ENCODE measurements around the gene IL36G.

IL36G gene

DNA sequence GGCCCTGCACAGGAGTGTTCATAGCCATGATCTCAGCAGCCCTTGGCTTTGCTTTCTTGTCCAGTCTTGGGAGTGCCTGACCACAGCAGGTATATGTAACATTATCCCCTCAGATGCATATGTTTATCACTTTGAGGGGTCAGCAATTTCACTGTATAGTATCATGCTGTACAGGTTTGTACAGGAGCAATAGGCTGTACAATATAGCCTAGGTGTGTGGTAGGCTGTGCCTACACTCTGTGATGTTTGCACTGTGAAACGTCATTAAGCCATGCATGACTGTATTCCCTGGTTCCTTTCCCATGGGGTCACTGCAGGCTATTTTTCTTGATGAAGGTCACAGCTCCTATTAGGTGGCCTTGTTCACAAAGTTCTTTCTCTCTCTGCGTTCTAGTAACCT, 4.7 kb upstream of the IL36G start:
- DNase-seq: no peak

DNA sequence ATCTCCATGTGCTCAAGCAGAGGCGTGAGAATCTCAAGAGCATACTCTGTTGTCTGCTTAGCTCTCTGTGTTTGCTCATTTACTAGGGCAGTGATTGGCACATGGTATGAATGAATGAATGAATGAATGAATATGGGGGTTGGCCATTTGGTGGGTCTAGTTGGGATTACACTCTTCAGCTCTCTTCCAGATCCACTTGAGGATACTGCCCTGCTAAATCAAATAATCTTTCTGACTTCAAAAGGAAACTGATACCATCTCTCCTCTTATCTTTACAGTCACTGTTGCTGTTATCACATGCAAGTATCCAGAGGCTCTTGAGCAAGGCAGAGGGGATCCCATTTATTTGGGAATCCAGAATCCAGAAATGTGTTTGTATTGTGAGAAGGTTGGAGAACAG, 1.9 kb downstream of the IL36G start:
- DNase-seq: no peak

DNA sequence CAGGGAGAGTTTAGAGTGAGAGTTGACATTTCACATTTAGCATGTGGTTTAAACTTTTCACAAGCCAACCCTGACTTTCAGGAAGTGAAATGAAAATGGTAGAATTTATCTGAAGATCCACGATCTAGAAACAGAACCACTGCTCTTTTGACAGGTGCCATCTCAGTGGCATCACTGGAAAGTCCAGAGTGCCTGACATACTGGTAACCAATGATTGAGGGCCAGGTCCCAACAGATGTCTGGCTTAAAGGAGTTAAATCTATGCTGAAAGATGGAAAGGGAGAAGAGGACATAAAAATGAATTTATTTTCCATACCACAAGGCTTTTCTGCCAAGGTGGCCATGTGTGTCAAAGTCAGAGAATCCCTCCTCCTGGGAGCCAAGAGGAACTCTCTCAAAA, 2.7 kb downstream of the IL36G start:
- no peak for DNase-seq

DNA sequence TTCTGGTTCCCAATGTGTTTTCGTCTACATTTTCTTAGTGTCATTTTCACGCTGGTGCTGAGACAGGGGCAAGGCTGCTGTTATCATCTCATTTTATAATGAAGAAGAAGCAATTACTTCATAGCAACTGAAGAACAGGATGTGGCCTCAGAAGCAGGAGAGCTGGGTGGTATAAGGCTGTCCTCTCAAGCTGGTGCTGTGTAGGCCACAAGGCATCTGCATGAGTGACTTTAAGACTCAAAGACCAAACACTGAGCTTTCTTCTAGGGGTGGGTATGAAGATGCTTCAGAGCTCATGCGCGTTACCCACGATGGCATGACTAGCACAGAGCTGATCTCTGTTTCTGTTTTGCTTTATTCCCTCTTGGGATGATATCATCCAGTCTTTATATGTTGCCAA, 7.3 kb downstream of the IL36G start:
- no peak for DNase-seq

DNA sequence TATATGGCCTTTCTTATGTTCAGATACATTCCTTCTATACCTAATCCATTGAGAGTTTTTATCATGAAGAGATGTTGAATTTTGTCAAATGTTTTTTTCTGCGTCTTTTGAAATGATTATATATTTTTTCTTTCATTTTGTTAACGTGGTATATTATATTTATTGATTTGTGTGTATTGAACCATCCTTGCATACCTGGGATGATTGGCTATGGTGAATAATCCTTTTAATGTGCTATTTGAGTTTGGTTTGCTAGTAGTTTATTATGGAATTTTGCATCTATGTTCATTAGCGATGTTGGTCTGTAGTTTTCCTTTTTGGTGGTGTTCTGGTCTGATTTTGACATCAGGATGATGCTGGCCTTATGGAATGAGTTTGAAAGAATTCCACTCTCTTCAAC, 11.8 kb downstream of the IL36G start:
- DNase-seq: no peak

DNA sequence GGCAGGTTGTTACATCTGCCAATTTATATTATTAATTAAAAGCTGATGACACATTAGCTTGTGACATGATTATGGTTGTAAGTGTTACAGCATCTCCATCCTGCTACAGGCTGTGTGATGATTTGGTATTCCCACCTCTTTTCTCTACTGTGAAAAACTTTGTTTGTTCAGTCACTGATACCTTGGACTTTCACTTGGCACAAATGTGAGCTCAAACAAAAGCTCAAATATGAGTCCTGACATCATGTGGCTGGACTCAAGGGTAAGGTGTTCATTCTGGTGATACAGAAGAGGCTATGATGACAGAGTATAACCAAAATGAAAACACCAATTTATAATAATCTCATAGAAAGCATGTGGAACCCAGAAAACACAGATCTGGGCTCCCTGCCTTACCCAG, 16.0 kb downstream of the IL36G start:
- no peak for DNase-seq

DNA sequence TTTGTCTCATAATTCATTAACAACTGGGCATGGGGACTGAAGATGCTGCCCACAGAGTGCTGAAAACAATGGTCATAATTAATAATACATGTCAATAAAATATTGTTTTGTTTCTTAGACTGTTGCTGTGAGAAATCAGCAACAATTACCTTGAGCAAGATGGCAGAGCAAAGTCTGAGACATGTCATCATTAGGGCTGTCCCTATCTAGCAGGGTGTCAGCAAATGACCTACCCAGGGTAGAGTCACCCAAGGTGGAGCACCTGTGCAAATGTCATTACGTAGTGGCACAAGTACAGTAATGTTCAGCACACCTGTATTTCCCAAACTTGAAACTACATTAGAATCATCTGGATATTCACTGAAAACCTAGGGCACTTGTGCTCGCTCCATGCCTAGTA, 16.8 kb downstream of the IL36G start:
- no peak for DNase-seq

DNA sequence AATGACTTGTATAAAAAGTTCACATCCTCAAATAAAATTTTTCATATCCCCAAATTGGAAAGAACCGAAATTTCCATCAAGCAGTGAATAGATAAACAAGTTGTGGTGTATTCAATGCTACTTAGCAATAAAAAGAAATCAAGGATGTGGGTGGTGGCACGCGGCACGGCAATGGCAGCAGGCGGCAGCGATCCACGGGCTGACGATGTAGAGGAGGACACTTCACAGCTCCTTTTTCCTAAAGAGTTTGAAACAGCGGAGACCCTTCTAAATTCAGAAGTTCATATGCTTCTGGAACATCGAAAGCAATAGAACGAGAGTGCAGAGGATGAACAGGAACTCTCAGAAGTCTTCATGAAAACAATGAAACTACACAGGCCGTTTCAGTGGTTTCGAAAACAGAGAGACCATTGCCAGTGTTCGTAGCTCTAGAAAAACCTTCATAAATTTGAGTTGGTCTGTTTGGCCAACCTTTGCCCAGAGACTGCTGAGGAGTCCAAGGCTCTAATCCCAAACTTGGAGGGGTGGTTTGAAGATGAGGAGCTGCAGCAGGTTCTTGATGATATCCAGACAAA, 17.6 kb downstream of the IL36G start:
- DNase-seq: no peak

DNA sequence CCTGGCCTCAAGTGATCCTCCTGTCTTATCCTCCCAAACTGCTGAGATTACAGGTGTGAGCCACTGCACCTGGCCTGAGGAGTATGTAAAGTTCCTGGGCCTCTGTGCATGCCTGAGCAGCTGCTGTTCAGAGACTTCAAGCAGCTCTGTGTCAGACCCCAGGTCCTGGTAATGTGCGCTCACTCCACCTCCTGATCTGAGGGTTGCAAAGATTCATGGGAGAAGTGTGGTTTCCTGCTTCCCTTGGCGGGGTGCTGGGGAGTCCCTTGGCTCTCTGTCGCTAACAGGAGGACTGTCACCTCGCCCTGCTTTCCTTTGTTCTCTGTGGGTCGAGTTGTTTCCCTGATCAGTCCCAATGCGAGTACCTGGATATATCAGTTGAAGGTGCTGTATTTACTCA, 18.8 kb downstream of the IL36G start:
- DNase-seq: no peak

DNA sequence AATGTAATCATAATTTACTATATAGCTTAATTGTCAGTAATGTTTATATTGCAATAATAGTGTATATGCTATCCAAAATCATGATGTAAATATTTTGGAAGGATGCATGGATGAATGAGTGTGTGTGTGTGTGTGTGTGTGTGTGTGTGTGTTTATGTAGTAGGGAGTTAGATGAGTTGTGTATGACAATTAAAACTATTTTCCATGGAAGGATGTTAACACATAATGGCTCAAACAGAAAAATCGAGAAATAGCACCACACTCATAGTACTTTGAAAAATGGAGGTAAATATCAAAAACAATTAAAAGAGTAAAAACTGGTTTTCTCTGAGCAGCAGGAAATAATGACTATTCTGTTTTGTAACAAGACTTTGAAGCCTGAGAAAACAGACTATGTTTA, 19.3 kb downstream of the IL36G start:
- no peak for DNase-seq

DNA sequence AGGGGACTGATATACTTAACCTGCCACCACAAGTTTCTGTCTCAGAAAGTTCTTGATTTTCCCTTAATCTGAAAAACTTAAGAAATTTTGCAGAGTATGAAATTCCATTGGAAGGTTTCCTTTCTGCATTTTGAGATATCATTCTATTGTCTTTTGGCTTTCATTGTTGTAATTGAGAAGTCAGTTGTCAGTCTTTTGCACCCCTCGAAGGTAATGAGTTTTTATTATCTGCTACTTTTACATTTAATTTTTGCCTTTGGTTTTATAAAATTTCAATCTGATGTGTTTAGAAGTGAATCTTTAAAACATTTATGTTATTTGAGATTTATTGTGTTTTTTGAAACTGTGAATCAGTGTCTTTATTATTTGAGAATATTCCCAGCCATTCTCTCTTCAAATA, 22.6 kb downstream of the IL36G start:
- no peak for DNase-seq

DNA sequence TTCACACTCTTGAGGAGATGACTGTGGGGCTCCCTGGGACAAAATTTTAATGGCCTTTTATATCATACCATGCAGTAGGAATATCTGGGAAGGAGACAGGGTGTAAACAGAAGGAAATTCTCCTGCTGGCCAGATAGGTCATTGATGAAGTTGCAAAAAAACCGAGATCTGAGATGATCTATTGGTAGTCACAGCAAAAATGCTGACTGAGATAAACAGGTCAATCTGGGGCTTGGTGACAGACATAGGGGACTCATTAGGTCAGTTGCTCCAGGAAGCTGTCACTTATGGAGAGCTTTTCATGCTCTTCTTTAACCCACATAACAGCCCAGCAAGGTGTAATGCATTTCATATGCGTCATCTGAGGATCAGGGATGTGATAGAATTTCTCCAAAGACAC, 24.9 kb downstream of the IL36G start:
- no peak for DNase-seq

DNA sequence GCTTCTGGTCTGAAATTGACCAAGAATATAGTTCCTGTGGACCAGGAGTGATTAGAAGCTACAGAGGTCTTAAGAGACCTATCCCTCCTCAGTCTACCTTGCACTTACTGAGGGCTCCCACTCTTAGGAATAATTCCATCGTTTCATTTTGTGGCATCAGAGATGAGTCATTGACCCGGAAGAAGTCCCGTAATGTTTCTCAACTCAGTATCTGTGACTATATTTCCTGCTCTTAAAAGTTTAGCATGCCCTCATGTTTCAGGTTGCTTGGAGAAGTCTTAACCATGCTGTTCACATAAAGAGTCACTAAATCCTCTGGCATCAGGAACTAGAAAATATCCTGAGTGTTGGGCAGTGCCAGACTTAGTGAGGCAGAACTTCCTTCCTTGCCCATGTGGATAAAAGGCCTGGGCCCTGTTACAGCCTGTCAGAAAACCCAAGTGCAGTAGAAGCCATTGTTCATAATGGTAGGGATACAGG, 27.3 kb downstream of the IL36G start, which contains the start of gene IL36A:
IL36A (plus strand) TSS at position 430 of the 480 bp plus-strand sequence. CDS start 413 bp downstream, outside the sequence.
- no peak for DNase-seq

DNA sequence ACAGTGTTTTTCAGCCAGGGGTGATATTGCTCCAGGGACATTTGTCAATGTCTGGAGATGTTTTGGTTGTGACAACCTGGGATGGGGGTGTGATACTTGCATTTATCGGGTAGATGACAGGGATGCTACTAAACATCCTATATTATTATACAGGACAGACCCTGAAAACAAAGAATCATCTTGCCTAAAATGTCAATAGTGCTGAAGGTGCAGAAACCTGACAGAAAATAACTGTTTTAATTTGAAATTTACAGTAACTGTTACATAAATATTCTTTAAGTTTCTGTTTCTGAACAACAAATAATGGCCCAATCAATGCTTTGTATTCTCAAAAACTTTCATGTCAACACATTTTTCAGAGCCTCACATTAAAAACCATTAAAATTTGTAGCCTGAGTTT, 29.4 kb downstream of the IL36G start:
- no peak for DNase-seq

DNA sequence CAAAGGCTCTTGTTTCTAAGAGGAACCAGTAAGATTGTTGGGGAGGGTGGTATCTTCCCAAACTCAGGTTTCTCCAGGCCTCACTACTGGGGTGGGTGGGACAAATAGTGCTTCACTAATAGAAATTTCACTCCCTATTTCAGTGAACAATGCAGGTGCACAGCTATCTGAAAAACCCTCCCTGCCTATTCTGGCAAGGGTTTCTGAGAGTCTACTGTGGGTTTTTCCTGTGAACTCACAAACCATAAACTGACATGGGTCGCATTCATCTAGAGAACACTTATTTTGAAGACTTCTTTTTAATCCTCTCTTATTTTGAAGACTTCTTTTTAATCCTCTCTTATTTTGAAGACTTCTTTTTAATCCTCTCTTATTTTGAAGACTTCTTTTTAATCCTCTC, 31.8 kb downstream of the IL36G start:
- DNase-seq: no peak

DNA sequence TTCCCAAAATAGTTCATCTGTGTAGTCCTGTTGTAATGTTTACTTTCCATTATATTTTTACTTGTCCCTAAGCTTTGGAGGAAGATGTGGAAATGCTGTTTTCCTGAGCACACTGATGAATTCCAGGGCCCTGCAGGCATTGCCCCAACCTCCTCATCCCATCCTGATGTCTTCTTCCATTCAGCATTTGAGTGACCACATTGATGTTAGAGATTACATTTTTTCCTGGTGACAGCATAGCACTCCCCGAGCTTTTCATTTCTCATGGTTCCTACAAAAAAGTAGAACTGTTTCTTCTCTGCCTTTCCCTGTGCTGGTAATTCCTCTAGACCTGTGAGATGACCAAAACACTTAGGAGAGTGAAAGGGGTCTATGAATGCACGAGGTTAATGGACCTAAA, 32.3 kb downstream of the IL36G start:
- DNase-seq: no peak

DNA sequence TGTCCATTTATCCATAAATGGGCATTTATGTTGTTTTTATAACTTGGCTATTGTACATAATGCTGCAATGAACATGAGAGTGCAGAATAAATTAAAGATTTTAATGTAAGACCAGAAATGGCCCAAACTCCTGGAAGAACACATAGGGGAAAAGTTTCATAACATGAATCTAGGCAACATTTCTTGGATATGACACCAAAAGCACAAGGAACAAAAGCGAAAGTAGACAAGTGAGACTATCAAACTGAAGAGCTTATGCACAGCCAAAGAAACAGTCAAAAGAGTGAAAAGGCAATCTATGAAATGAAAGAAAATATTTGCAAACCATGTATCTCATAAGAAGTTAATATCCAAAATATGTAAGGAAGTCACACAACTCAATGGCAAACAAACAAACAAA, 33.3 kb downstream of the IL36G start:
- no peak for DNase-seq

DNA sequence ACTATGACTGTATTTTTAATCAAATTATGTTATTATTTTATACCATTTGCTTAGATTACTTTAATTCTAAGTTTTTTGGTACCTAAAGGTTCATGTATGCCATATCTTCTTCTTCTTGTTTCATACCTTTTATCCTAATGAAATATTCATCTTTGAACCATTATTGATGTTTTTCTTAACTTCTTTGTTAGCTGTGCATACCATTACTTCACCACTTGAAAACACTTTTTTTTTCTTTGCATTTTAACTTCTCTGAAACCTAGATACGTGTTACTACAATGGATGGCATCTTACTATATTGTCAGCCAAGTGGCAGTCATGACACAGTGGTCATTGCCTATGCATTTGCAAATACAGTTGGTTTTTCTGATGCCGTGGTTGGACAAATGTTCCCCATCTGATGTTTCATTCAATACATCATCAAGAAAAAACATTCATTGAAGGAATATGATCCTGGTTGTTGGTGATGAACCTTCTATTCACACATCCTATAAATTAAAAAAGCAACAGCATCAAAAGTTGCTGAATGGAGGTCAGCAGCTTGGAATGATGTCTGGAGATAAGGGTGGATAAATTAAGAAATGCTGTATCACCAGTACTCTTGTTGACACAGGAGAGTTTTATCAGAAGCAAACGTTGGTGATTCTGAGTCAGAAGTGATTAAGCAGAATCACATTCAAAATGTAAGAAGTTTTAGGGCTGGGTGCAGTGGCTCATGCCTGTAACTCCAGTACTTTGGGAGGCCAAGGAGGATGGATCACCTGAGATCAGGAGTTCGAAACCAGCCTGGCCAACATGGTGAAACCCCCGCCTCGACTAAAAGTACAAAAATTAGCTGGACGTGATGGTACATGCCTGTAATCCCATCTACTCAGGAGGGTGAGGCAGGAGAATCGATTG, 34.9 kb downstream of the IL36G start:
- DNase-seq: no peak

DNA sequence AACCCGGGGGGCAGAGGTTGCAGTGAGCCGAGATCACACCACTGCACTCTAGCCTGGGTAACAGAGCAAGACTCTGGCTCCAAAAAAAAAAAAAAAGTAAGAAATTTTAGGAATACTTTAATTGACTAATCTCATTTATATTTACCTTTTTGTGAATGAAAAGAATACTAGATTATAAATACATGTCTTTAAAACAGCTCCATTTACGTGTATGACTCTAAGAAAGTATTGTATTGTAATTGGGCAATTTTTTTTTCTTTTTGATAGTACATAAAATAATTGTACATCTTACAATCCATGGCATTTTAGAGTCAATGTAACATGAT, 35.5 kb downstream of the IL36G start:
- DNase-seq: no peak

DNA sequence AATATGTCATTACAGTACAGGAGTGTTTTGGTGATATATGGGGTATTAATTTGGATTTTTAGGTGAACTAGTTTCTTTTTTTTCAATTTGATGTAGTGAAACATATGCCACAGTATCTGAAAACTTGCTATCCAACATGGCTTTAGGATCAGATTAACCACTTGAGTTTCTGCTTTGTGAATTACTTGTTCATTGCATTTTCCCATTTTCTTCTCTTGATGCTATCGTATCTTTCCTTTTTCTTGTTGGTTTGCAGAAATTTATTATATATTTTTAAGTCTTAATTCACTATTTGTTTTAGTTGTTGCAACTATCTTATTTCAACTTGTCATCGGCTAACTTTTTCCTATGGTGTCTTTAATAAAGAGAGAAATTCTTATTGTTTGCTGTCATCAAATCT, 36.3 kb downstream of the IL36G start:
- DNase-seq: no peak

DNA sequence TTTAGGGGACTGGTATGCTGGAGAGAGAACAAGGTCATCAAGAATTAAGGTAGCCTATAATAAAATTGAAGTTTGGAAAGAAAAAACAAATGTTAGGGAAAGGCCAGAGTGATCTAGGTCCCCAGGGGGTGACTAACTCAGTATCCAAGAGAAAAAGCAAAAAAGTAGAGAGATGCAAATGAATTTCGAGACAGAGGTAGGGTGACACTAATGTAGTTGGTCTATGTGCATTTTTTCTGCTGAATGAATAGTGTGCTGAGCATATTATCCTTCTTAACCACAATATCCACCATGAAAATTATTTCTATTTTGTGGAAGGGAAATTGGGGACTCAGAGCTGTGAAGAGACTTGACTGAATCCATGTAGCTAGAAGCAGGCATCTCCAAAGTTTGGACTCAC, 37.2 kb downstream of the IL36G start:
- DNase-seq: no peak

DNA sequence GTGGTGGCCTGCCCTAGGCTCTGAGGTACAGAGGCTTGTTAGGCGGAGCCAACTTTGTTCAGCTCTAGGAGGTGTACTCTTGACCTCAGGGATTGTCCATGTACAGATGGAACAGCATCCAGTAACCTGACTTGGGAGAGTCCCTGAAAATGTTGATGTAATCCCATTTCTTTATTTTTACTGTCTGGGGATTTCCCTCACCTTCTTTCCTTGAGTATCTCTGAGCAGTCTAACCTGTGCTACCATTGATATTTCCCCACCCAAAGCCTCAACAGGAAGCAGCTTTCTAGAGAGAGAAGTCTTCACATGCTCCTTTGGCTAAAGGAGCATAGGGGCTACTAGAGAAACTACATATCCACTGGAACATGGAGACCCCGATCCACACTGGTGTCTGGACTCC, 37.8 kb downstream of the IL36G start:
- no peak for DNase-seq

DNA sequence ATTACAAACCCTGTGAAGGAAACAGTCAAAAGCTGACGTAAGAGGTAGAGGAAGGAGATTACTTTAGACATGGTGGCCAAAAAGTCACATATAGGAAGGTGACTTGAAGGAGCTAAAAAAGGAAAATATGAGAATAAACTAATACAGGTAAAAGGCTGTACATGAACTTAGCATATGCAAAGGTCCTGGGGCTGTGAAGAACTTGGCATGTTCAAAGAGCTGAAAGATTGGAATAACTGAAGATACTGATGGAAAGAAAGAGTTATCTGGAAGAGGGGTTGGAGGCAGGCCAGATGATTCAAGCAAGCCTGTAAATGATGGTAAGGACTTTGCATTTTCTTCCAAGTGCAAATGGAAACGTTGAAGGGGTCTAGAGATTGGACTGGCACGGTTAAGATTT, 40.7 kb downstream of the IL36G start:
- no peak for DNase-seq

DNA sequence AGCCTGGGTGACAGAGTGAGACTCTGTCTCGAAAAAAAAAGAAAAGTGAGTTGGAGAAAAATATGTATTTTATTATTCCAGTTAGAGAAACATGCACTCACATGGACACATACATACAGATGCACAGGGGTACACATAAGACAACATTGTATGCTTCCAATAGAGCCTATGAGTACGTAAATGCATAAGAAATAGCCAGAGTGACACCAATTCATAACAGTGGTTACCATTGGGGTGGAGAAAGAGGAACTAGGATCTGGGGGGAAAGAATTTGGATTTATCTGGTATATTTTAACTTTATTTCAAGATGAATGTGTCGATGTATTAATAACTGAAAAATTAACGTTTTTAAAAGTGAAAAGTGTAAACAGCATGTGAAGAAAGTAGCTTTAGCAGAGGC, 43.5 kb downstream of the IL36G start:
- DNase-seq: no peak

DNA sequence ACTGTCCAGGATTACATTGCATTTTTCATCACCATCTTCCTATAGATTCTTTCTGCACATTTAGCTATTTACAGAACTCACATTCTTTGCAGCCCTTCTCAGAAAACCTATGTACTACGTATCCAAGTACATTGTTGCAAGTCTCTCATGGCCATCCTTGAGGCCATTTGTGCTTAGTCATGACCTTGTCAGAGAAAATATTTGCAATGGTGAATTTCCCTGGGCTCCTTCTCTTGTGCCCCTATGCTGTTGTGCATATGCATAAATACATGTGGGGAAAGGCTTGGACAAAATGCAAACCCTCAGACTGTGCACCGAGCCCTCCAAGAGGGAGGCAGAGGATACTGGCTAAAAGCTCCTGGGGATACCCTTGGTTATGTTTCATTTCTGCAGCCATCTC, 47.0 kb downstream of the IL36G start:
- no peak for DNase-seq
